Measurements from ENCODE around the gene ZAR1. TPM values are rescaled to one million over a fixed set of nuclear protein-coding genes. Genes with fewer than 3 reads are reported as not detected.

ZAR1 gene
- total RNA-seq, 1 donor from 2014 or later = not detected

GRCh38 chr4:48467442-48467841 is 22.6 kb upstream of the ZAR1 start:
- FAIRE-seq = no peak
- Histone ChIP-seq H3K27ac (ENCODE audit: low read depth, low read length) (no peak overlapping the region), H3K27me3 (ENCODE audit: insufficient read depth, low read length) (no peaks in the 10 kb centered on the region), H3K79me2 (ENCODE audit: insufficient read depth, low read length) (no peaks in the 10 kb centered on the region), H3K4me2 (ENCODE audit: low read length) (no peak overlapping the region), H3K4me3 (ENCODE audit: insufficient read depth, low read depth, low read length) (no peak overlapping the region), H3K4me1 (ENCODE audit: insufficient read depth, low read length) (no peaks in the 10 kb centered on the region), H3K36me3 (ENCODE audit: insufficient read depth, low read length) (no peaks in the 10 kb centered on the region), H4K20me1 (ENCODE audit: insufficient read depth, low read length) (no peaks in the 10 kb centered on the region), H3K9ac (ENCODE audit: low read length) (no peak overlapping the region), H3K9me3 (ENCODE audit: insufficient read depth, low read depth, low read length) (no peaks in the 10 kb centered on the region), H2AFZ (ENCODE audit: low read depth, low read length) (no peak overlapping the region)
- Mint-ChIP-seq H3K27me3 (ENCODE audit: low read depth, unreplicated experiment) (no peaks in the 10 kb centered on the region), H3K36me3 (ENCODE audit: low read depth, unreplicated experiment) (no peaks in the 10 kb centered on the region), H3K4me3 (ENCODE audit: unreplicated experiment) (no peak overlapping the region), H3K9me3 (ENCODE audit: unreplicated experiment) (no peaks in the 10 kb centered on the region), H3K27ac (ENCODE audit: unreplicated experiment) (no peak overlapping the region), H3K4me1 (ENCODE audit: low read depth, unreplicated experiment) (peaks cover 11% of the 10 kb centered on the region)
- no peak for TF ChIP-seq EZH2 (IDR thresholded peaks at IDR 0.05; ENCODE audit: insufficient read depth, low read length)
- TF ChIP-seq CTCF (IDR thresholded peaks at IDR 0.05; ENCODE audit: insufficient read depth, low read depth, low read length) = no peak
- DNase-seq (ENCODE audit: low read depth) = no peak

GRCh38 chr4:48467891-48468290 is 22.2 kb upstream of the ZAR1 start:
- no peaks in the 10 kb centered on the region for H3K9me3 ChIP-seq (ENCODE audit: insufficient read depth, low read depth, low read length)
- no peak for FAIRE-seq
- DNase-seq (ENCODE audit: low read depth) = no peak
- H3K9me3 Mint-ChIP-seq (ENCODE audit: unreplicated experiment) = no peaks in the 10 kb centered on the region
- H3K9ac ChIP-seq (ENCODE audit: low read length) = no peak overlapping the region
- H4K20me1 ChIP-seq (ENCODE audit: insufficient read depth, low read length) = no peaks in the 10 kb centered on the region
- H3K4me1 Mint-ChIP-seq (ENCODE audit: low read depth, unreplicated experiment) = peaks cover 11% of the 10 kb centered on the region
- no peaks in the 10 kb centered on the region for H3K27me3 ChIP-seq (ENCODE audit: insufficient read depth, low read length)
- no peaks in the 10 kb centered on the region for H3K4me1 ChIP-seq (ENCODE audit: insufficient read depth, low read length)
- TF ChIP-seq CTCF (IDR thresholded peaks at IDR 0.05; ENCODE audit: insufficient read depth, low read depth, low read length) (no peak), EZH2 (IDR thresholded peaks at IDR 0.05; ENCODE audit: insufficient read depth, low read length) (no peak)
- H3K27ac ChIP-seq (ENCODE audit: low read depth, low read length) = no peak overlapping the region
- H3K4me3 Mint-ChIP-seq (ENCODE audit: unreplicated experiment) = no peak overlapping the region
- no peak overlapping the region for H3K4me3 ChIP-seq (ENCODE audit: insufficient read depth, low read depth, low read length)
- no peaks in the 10 kb centered on the region for H3K36me3 ChIP-seq (ENCODE audit: insufficient read depth, low read length)
- H2AFZ ChIP-seq (ENCODE audit: low read depth, low read length) = no peak overlapping the region
- no peaks in the 10 kb centered on the region for H3K27me3 Mint-ChIP-seq (ENCODE audit: low read depth, unreplicated experiment)
- no peak overlapping the region for H3K27ac Mint-ChIP-seq (ENCODE audit: unreplicated experiment)
- no peaks in the 10 kb centered on the region for H3K79me2 ChIP-seq (ENCODE audit: insufficient read depth, low read length)
- no peak overlapping the region for H3K4me2 ChIP-seq (ENCODE audit: low read length)
- H3K36me3 Mint-ChIP-seq (ENCODE audit: low read depth, unreplicated experiment) = no peaks in the 10 kb centered on the region

GRCh38 chr4:48470137-48470536 is 19.9 kb upstream of the ZAR1 start:
- no peak overlapping the region for H3K27ac Mint-ChIP-seq (ENCODE audit: unreplicated experiment)
- no peak overlapping the region for H3K27ac ChIP-seq (ENCODE audit: low read depth, low read length)
- H3K36me3 Mint-ChIP-seq (ENCODE audit: low read depth, unreplicated experiment) = no peaks in the 10 kb centered on the region
- H3K9me3 Mint-ChIP-seq (ENCODE audit: unreplicated experiment) = no peaks in the 10 kb centered on the region
- DNase-seq (ENCODE audit: low read depth) (no peak), FAIRE-seq (no peak)
- H3K4me2 ChIP-seq (ENCODE audit: low read length) = no peak overlapping the region
- peaks cover 11% of the 10 kb centered on the region for H3K4me1 Mint-ChIP-seq (ENCODE audit: low read depth, unreplicated experiment)
- H3K36me3 ChIP-seq (ENCODE audit: insufficient read depth, low read length) = no peaks in the 10 kb centered on the region
- H3K4me3 Mint-ChIP-seq (ENCODE audit: unreplicated experiment) = no peak overlapping the region
- no peak overlapping the region for H2AFZ ChIP-seq (ENCODE audit: low read depth, low read length)
- H3K9ac ChIP-seq (ENCODE audit: low read length) = no peak overlapping the region
- no peaks in the 10 kb centered on the region for H3K4me1 ChIP-seq (ENCODE audit: insufficient read depth, low read length)
- no peaks in the 10 kb centered on the region for H3K79me2 ChIP-seq (ENCODE audit: insufficient read depth, low read length)
- no peaks in the 10 kb centered on the region for H3K27me3 ChIP-seq (ENCODE audit: insufficient read depth, low read length)
- no peak for TF ChIP-seq EZH2 (IDR thresholded peaks at IDR 0.05; ENCODE audit: insufficient read depth, low read length)
- no peak for TF ChIP-seq CTCF (IDR thresholded peaks at IDR 0.05; ENCODE audit: insufficient read depth, low read depth, low read length)
- no peaks in the 10 kb centered on the region for H3K27me3 Mint-ChIP-seq (ENCODE audit: low read depth, unreplicated experiment)
- no peaks in the 10 kb centered on the region for H4K20me1 ChIP-seq (ENCODE audit: insufficient read depth, low read length)
- H3K4me3 ChIP-seq (ENCODE audit: insufficient read depth, low read depth, low read length) = no peak overlapping the region
- no peaks in the 10 kb centered on the region for H3K9me3 ChIP-seq (ENCODE audit: insufficient read depth, low read depth, low read length)

All from astrocyte (in vitro differentiated cells and primary cell).